Raji (cell line): ENCODE results near the gene AGAP1.

ENCODE experiments used
- POLR2A ChIP-seq: IDR thresholded peaks from 2 replicates; pipeline ENCODE4 v1.6.1; 2011; ENCODE audit warnings: low read depth, low read length, control low read depth; ENCODE audit not compliant: insufficient read depth

AGAP1 gene

DNA sequence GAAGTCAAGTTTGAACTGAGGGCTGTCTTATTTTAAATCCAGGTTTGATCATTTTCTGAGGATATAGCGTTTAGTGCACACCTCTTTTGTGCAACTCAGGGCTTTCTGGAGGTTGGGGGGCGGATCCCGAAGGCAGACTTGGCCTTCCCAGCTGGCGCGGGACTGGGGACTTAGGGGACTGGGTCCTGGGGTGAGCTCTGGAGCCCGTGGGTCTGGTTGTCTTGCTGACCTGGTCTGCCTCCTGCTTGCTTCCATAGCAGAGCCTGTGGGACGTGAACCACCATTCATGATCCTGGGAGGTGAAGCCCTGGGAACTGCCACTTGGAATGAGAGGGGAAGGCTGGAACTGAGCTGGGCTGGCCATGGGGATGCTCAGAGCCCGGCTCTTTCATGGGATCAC lies 63.1 kb downstream of the AGAP1 start:
- no peak for TF ChIP-seq POLR2A

DNA sequence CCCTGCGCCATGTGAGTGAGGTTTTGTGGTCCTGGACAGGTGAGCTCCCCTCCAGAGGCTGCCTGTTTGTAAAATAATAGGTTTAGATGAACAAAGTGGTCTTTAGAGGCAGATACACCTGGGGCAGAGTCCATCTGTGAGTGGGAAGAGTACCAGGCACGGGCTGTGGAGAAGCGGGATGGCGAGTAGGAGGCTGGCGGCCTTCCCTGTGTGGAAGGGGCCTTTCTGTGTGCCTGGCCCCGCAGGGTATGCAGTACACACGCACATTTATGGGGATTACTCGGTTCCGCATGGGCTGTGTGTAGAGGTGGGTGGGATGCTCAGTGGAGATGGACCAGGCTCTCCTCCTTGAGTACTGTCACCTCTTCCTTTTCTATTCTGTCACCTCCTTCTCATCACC lies 64.1 kb downstream of the AGAP1 start:
- no peak for TF ChIP-seq POLR2A

DNA sequence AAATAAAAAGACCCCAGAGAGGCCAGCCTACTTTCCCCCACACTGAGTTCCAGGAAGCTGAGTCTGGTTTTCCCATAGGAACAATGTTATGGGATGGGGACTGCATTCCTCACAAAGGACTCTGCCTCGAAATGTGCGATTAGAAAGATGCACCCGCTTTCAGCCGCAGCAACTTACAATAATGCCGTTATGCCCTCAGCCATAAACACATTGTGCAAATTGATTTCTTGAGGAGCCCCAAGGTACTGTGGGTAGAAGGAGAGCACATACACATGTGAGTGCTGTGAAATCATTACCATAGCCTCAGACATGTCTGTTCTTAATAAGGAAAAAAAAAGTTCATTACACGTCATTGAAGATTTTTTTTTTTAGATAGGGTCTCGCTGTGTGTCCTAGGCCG lies 64.7 kb downstream of the AGAP1 start:
- no peak for TF ChIP-seq POLR2A

DNA sequence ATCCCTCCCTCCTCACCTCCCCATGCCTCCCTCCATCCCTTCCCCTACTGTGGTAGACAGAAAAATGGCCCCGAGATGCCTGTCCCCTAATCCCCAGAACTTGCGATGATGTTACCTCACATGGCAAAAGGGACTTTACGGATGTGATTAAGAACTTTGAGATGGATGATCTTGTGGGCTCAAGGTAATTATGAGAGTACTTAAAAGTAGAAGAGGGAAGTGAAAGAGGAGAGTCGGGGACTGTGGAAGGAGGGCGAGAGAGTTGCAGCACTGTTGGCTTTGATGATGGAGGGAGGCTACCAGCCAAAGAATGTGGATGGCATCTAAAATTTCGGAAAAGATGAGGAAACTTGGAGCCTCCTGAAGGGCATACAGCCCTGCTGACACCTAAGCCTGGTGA lies 66.5 kb downstream of the AGAP1 start:
- no peak for TF ChIP-seq POLR2A

DNA sequence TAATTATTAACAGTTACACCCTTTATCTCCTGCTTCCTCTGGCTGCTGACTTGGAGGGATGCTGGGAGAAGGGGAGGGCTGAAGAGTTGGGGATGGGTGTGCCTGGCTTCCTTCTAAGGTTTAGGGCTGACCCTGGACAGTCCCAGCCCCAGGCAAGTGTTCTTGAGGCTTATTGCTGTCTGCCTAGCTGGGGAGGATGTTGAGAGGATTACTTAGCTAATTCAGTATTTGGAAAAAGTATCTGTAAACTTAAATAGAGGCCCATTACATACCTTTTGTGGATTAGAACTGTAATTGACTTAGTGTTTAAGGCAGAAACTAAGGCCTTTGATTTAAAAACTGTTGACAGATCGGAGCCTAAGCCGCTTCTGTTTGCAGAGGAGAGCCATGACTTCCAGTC lies 67.6 kb downstream of the AGAP1 start:
- TF ChIP-seq POLR2A = no peak

DNA sequence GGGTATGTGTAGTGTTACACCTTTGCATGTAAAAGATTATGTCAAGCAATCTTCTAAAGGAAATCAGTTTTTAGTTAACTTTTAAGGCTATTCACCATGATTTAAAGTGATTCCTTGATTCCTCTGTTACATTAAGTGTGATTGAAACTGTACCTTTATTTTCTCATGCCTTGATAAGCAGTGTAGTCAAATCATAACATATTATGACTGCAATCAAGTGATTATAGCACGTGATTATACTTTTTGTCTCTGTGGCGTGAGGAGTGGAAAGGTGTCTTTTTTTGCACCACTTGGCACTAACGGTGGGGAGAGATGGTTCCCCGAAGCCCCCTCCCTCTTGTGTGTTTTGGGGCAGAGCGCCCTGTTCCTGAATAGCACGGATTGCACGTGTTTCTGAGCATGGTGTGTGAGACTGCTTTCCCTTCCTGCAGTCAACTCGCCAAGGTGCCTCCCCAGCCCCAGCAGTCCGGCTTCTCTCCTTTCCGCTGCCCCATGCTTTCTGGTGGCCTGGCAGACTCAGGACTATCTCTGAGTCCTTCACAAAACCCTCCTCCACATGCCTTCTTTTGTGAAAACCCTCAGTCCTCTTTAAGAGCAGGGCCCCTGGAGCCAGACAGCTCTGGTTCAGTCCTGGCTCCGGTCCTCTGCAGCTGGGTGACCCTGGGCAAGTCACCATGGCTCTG lies 68.4 kb downstream of the AGAP1 start:
- TF ChIP-seq POLR2A = no peak

DNA sequence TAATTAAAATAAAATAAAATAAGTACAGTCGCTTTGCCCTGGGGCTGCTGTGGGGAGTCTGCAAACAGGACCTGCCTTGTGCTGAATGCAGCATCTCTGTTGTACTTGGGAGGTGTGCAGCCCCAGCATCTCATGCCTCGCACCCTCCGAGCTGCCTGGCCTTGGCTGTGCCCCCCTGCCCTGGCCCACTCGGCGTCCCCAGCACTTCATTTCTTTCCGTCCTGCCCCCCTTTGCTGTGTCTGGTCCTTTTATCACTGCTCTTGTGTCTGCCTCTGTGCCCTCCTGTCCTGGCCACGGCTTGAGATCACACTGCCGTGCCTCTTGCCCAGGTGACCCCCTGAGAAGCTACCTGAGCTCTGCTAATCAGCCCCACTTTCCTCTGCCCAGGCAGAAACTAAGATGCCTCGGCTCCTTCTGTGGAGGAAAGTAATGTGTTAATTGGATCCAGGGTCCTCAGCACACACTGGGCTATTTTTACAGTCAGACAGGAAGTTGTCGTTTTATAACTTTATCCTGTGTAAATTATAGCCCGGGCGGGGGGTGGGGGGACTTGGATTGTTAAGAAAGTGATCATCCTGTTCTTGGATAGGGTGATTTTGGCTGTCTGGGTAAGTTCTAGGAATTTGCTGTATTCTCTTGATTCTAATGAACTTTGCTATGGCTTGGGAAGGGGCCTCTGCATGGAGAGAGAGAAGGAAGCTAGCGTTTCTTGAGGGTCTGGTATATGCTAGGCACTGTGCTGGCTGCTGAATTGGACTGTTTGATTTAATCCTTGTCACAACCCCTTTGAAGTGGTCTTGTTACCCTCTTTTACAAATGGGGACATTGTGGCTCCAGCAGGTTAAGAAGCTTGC lies 69.4 kb downstream of the AGAP1 start:
- no peak for TF ChIP-seq POLR2A

DNA sequence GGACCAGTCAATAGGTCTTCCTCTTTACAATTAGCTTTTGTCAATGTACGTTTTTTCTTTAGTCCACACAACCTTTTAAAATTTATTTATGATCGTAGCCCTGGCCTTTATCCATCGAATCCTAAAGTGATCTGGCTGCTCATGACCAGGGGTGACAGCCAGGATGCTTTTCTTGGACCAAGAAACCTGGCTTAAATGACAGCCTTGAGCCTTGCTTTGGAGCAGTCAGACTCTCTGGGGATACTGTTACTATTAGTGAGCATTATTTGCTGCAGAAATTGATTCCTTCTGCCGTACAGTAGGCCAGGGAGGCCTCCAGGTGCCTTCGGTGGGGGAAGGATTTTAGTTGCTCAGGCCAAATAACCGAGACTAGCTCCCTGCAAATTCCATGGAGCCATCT lies 70.2 kb downstream of the AGAP1 start:
- TF ChIP-seq POLR2A = no peak

DNA sequence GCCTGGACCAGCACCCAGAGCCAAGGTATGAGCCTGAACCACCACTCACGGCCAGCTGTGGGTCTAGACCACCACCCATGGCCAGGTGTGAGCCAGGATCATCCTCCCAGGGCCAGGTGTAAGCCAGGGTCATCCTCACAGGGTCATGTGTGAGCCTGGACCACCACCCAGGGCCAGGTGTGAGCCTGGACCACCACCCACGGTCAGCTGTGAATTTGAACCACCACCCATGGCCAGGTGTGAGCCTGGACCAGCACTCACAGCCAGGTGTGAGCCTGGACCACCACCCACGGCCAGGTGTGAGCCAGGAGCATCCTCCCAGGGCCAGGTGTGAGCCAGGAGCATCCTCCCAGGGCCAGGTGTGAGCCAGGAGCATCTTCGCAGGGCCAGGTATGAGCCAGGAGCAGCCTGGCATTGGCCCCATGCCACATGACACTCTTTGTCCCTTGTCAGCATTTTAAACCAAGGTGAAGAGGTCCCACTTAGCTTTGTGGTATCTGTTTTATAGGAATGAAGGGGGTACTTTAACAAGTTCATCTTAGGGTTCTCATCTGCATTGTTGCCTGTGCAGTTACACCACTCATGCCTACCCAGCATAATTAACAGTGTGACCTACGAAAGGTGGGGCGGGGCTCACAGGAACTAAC lies 71.2 kb downstream of the AGAP1 start:
- no peak for TF ChIP-seq POLR2A

DNA sequence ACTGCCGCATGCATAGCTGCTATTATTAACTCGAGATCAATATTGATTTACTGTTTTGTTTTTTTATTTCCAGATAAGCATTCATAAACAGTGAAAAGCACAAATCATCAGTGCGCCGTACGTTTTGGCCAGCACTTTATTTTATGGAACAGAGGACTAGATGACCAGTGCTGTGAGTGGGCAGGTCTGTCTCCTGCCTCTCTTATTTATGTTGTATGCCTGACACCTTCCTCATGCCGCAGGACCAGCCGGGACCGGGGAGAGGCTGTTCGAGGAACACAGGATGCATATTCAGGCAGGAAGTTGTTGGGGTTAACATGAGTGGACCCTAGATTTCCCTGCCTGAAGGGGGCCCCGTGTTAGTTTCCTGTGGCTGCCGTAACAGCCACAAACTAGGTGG lies 72.6 kb downstream of the AGAP1 start:
- no peak for TF ChIP-seq POLR2A

DNA sequence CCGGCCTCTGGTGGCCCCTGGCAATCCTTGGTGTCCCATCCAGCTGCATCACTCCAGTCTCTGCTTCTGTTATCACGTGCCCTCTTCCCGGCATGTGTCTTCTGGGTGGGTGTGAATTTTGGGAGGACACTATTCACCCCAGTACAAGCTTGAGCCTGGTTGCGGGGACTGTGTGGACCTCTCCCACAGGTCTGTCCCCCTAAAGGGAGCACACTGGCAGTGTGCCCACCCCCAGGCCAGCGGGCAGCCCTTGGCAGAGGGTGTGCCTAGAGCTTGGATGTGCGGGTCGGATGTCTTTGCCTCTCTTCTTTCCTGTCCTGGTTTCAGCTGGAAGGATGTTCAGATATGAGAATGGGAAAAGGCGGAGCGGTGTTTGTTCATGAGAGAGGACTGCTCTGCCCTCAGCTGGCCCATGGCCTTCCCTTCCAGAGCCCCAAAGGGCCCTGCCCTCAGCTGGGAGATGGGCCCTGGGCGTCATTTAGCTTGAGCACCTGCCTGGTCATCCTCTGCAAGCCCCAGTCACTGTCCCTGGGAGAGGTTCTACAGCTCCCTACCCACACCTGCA lies 73.2 kb downstream of the AGAP1 start:
- TF ChIP-seq POLR2A = no peak

DNA sequence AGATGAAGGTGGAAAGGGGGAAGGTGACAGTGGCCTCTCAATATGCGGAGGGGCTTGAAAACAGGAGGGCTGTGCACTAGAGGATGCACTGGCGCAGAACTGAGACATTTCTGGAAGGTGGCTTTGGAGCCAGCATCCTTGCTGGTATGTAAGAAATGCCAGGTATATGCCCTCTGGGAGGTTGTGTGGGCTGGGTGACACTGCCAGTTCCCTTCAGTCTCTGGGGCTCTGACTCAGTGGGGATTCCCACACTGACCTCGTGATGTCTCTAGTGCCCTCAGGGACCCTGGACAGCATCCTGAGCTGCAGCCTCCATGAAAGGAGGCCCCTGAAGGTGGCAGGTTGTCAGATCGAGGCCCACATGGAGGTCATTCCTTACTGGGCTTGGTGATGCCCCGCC lies 74.0 kb downstream of the AGAP1 start:
- no peak for TF ChIP-seq POLR2A

DNA sequence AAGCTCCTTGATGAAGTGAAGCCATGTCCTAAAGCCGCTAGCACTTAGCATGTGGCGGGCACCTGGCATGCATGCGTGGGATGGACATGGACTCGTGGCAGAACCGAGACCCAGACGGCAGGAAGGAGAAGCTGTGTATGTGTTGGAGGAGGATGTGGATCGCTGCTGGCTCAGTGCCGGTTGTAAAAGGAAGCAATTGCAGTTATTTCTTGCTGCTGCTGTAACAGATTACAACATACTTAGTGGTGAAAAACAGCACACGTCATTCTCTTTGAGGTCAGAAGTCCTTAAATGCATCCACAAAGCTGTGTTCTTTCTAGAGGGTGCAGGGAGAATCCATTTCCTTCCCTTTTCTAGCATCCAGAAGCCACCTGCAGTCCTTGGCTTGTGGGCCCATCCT lies 74.6 kb downstream of the AGAP1 start:
- no peak for TF ChIP-seq POLR2A

DNA sequence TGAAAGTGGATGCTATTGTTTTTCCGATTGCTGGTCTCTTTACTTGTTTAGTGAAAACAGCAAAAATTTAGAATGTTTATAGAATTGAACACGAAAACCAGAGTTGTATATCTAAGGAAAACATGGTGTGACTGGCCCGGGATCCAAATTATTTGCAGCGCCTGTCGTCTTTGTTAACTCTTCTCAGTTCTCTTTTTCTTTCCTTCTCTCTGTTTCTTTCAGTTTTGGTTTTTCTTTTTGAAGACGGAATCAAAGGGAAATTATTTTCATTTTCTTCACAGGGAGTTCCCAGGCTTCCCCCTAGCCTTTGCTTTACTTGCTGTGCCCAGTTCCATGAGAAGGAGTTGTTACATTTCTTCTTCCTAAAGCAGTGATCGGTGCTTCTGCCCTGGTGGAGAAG lies 76.0 kb downstream of the AGAP1 start:
- no peak for TF ChIP-seq POLR2A

DNA sequence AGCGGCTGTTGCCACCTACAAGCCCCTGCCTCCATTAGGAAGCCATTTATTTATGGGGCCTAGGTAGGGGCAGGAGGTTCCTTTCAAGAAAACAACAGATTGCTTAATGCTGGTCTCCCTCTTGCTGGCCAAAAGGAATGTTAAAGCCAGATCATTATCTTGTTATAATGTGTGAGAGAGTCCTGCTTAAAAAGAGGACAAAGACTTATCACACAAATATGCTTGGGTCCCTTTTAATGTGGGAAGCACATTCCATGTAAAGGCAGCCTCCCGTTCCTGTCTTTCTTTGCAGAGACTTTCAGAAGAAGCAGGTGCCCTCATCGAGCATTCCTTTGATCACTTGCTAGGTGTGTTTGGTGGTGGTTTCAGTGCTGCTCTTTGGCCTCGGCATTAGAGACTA lies 76.4 kb downstream of the AGAP1 start:
- no peak for TF ChIP-seq POLR2A
